GM18499 (cell line): ENCODE data around the gene NFX1.

Experiments used
- ATAC-seq: cut with Tn5 transposase; IDR thresholded peaks from one replicate; pipeline ENCODE4 v1.9.1; 2021; ENCODE audit warnings: moderate number of reproducible peaks; ENCODE audit not compliant: insufficient read depth, unreplicated experiment

Gene NFX1

DNA sequence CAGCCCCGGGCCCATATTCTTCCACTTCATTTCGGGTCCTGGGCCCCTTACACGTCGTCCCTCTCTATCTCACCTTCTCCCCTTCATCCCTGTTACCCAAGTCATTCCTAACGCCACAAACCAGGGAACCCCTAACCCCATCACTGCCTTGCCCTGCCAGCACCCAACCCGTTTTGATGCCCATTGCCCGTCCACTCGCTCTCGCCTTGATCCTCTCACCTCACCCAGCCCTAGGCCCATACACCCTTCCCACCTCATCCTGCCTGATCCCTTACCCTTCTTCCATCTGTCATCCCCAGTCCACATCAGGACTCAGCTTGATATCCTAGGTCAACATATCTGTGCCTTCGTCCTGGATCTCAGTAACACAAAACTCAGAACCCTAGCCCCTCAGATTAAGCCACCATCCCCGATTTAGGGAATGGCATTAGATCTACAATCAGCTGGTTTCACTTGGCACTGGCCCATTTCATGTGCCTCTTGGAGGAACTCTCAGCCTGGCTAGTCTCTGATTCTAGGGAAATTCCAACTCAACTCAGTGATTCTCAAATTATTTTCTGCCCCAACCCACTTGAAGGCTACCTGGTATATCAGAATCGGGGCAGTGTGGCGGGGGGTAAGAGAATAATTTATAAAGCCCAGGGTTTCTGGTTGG, 25.0 kb upstream of the NFX1 start:
- no peak for ATAC-seq

DNA sequence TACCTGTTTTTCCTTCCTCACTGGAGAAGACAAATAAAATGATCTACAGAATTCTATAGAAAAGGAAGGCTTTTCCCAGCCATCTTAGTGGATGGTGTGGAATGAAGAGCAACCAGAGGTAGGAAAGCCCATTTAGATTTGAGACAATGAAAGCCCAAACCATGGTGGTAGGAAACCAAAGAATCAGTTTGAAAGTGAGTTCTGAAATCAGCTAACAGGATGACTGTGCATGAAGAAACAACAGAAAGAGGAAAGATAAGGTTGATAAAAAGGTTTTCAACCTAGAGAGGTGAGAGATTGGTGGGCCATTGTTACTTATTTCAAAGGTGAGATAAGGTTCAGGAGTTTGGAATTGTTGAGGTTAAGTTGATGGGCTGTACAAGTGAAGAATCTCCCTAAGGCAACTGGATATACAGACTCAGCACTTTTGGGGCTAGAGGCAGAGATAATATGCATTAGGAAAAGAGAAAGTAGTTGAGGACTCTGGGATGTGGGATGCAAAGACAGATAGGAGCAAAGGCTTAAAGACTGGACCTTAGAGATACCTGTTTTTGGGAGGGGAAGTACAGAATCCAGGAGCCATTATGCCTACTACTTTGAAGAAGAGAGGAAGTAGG, 23.1 kb upstream of the NFX1 start:
- ATAC-seq, result no peak

DNA sequence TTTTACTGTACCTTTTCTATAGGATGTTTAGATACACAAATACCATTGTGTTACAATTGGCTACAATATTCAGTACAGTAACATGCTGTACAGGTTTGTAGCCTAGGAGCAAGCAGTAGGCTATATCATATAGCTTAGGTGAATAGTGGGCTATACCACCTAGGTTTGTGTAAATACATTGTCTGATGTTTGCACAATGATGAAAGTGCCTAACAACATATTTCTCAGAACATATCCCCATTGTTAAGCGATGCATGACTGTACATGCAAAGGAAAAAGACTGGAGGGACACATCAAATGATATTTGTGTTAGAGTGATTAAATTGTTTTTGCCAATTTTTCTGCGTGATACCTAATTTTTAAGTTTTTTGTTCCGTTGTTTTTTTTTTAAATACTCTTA, 20.2 kb upstream of the NFX1 start:
- ATAC-seq, result no peak

DNA sequence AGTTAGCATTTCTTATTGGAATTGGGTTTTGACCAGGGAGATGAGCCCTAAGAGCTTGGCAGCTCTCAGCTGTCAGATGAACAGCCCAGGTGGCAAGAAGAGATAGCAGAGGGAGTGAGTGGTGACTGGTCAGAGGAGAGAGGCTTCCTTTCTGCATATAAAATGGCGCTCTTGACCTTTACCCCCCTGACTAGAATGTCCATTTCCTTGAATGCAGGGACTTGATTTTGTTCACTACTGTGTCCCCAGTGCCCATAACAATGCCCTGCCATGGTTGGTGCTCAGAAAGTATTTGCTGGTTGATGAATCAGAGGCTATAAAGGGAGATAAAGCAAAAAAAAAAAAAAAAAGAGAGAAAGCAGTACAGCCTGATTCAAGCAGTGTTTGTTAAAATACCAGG, 18.3 kb upstream of the NFX1 start:
- no peak for ATAC-seq

DNA sequence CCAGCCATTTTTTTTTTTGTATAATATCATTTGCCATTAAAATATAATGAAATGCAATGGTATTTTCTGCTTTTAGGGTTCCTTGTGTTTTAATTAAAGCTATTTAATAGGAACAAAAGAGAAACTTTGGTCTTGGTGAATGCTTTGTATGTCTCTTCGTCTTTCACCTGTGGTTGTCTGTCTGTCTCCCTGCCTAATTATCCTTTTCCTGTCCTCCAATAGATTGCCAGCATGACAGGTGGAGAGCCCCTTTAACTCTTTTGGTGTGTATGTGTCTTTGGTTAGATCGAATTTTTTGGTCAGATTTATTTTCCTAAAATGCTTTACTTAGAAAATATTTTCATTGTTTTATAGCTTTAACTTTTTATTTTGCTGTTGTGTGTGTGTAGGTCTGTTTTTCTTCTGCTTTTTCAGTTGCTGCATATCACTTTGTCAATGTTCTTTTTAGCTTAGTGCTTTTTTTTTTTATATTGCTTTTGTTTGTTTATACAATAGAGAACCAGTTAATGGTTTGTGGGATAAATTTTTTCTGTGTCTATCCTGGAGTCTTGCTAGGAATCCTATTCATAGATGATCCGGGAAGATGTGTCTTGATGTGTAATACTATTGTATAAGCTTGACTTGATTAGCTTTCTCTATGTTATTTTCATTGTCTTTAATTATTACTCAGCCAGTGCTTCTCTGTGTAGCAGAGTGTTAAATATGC, 16.9 kb upstream of the NFX1 start:
- no peak for ATAC-seq

DNA sequence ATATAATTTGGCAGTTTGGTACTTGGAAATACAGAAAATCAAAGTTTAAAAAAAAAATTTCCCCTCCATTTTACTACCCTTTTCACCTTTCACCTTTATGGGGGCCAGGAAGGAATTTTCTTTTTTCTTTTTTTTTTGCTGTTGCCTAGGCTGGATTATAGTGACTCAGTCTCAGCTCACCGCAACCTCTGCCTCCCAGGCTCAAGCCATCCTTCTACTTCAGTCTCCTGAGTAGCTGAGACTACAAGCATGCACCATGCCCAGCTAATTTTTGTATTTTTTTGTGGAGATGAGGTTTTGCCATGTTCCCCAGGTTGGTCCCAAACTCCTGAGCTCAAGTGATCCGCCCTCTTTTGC, 16.4 kb upstream of the NFX1 start:
- ATAC-seq, result no peak

DNA sequence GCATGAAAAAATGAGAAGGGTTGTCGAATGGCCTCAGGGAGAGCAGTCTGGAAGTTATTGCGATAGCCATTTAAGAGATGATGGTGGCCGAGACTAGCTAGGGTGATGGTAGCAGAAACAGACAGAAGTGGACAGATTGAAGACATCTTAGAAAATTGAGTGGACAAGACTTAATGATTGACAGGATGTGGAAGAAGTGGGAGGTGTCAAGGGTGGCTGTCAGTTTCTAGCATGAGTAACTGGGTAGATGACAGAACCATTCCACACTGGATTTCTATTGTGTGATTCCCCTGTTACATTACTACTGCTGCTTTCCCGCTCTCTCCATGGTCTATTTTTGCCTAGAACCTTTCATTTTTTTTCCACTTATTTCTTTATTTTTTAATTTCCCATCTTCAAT, 12.8 kb upstream of the NFX1 start:
- no peak for ATAC-seq

DNA sequence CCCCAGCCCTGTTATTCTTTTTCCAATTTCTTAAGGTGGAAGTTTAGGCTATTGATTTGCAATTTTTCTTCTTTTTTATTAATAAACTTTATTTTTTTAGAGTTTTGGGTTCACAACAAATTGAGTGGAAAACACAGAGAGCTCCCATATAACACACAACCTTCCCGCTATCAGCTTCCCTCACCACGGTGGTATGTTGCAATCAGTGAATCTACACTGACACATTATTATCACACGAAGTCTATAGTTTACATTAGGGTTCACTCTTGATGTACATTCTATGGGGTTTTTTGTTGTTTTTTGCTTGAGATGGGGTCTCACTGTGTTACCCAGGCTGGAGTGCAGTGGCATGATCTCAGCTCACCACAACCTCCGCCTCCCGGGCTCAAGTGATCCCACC, 4.8 kb upstream of the NFX1 start:
- no peak for ATAC-seq

DNA sequence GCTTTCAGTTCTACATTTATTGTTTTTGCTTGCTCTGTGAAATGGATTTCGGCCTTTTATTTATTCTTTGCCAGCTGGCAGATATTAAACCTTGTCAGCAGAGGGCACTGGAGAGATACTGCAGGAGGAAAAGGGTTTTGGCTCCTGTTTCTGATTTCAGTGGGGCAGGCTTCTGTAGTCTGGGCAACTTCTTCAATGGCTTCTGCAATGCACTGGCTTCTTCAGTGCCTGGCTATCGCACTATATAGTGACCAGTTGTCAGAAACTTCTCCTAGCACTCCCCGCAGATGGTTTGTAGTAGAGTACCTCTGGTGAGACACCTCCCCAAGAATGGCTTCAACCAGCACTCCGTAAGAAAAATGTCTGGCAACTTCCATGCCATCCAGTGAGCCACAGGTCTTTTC, 3.2 kb upstream of the NFX1 start:
- ATAC-seq, result no peak

DNA sequence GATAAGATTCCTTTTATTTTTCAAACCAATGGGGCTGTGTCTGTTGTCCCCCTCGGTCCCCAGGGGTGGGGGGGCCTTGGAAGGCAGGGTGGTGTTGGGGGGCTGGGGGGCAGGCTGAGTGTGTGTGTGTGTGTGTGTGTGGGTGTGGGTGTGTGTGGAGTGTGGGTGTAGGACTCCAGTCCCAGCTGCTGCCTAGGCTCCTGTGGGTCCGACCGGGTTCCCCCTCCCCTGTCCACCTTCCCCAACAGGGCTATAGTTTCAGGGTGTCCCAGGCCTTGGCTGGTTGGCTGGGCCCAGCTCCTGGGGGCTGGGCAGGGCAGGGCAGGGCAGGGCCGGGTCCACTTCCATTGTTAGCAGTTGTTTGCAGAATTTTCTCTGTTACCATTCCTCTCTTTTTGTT, 2.1 kb upstream of the NFX1 start:
- ATAC-seq, result no peak

DNA sequence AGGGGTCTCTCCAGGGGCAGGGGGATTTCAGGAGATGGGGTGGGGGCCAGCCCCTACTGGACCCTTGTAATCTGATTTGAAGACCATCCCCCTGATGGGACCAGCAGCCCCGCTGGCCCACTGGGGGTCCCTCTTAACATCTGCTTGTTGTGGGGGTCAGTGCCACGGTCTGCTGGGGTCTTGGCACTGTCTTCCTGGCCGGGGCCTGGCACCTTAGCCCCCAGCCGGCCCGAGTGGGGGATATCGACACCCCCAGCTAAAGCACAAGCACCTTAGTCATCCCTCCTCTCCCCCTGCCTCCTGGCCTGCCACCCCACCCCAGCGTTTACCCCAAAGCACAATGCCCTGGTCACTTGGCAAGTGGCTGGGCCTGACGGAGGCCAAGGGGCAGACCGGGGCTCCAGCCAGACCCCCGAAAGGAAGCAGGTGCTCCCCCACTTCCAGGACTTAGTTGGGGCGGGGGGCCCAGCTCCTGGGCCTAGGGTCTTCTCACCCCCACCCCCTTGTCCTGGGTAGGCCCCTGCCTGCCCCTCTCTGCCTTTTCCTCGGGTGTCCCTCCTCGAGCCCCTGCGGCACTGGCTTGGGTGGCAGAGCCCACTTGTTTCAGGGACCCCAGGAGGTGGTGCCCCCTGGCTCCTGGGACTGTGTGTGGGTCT, 1.4 kb upstream of the NFX1 start:
- ATAC-seq, result no peak

DNA sequence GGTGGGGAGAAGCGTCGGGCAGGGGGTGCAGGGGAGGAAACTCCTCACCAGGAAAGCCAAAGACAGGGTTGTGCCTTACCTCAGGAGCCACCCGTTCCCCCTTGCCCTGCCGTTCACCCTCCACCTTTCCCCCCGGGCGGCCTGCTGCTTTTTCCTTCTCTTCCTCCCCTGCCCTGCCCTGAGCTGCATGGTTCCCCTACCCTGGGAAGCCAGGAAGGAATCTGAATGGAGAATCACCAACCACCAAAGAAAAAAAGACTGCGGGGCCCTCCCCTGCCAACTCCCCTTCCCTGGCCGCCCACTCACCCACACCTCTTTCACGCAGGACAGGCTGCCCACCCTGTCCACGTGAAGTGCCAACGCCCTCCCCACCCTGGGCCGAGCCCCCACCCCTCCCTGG, 820 bp upstream of the NFX1 start:
- no peak for ATAC-seq

DNA sequence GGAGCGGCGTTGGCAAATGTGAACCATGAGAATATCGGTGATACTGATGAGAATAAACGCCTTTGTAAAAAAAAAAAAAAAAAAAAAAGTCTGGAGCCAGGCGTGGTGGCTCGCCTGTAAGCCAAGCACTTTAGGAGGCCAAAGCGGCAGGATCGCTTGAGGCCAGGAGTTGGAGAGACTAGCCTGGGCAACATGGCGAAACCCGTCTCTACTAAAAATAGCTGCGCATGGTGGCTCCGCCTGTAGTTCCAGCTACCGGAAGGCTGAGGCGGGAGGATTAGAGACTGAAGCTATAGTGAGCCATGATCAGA, 425 bp upstream of the NFX1 start:
- ATAC-seq, result no peak

DNA sequence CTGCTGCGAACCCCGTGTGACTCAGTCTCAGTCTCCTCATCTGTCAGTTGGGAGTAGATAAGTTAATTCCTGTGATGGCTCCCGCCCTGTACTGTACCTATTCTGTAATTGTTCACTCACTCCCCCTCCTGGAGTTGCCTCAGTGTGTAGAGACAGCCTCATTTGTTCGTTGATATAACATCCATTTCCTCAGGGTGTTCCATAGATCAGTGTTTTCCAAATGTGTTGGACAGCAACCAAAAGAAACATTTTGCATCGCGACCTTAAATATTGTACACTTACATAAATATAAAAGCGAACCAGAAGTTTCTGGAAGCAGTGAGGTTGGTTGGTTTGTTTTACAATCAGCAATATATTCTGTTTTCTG, 698 bp downstream of the NFX1 start:
- ATAC-seq, result no peak

DNA sequence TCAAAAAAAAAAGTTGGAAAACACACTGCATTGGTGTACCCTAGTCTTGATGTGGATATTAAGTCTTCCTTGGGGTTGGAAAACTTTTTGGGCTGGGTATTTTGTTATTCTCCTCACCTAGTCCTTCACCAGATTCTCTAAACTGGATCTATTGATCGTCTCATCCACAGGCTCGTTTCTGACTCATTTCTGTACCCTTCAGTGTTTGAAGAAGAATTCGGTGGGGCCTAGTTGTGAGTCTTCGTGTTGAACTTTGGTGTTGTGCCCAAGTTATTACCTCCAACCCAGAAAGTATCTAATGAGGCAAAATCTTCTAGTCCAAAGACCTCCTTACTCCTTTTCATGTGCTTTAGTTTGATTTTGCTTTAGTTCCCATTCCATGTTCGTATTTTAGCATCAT, 1.6 kb downstream of the NFX1 start:
- ATAC-seq, result no peak

DNA sequence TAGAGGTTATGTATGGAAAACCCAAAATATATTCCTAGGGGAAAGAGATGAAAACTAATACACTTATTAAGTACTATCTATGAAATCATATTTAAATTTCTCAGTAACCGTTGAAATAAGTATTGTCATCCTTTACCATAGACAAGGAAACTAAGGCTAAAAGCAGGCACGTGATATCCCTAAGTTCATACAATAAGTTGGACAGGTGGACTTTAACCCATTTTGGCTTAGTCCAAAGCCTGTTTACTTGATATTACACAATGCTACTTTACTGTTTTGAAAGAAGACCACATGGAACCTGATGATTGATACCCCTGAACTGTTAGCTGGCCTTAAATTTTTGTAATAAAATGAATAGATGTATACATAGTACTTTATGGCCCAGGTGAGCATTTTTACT, 3.5 kb downstream of the NFX1 start:
- ATAC-seq, result no peak

DNA sequence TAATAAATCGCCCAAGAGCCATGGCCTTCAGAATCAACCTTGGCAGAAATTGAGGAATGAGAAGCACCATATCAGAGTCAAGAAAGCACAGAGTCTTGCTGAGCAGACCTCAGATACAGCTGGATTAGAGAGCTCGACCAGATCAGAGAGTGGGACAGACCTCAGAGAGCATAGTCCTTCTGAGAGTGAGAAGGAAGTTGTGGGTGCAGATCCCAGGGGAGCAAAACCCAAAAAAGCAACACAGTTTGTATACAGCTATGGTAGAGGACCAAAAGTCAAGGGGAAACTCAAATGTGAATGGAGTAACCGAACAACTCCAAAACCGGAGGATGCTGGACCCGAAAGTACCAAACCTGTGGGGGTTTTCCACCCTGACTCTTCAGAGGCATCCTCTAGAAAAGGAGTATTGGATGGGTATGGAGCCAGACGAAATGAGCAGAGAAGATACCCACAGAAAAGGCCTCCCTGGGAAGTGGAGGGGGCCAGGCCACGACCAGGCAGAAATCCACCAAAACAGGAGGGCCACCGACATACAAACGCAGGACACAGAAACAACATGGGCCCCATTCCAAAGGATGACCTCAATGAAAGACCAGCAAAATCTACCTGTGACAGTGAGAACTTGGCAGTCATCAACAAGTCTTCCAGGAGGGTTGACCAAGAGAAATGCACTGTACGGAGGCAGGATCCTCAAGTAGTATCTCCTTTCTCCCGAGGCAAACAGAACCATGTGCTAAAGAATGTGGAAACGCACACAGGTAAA, 4.5 kb downstream of the NFX1 start:
- no peak for ATAC-seq

DNA sequence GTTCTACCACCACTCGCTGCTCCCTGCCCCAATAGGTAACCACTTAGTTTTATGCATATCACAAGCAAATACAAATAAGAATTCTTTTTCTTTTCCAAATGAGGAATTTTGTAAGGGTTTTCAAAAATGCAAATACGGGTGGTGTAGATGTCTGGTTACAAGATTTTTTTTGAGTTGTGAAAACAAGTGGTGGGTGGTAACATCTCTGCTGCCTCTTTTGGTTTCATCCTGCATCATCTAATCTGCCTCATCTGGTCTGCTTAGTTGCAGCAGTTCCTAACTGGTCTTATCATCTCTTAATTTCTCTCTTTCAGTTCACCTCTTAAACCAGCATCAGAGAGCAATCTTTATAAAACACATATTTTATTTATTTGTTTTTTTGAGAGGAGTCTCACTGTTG, 5.3 kb downstream of the NFX1 start:
- ATAC-seq, result peak; percentile 32

DNA sequence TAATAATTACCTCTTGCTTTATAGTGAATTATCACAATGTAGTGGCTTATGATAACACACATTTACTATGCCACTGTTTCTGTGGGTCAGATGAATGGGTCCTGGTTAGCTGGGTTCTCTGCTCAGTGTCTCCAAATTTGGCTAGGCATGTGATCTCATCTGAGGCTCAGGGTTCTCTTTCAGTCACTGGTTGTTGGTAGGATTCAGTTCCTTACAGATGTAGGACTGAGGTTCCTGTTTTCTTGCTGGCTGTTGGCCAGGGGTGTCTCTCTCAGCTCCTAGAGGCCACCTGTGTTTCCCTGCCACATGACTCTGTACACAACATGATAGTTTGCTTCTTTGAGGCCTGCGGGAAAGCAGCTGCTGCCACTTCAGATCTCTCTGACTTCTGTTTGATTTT, 7.1 kb downstream of the NFX1 start:
- peak; percentile 84 for ATAC-seq

DNA sequence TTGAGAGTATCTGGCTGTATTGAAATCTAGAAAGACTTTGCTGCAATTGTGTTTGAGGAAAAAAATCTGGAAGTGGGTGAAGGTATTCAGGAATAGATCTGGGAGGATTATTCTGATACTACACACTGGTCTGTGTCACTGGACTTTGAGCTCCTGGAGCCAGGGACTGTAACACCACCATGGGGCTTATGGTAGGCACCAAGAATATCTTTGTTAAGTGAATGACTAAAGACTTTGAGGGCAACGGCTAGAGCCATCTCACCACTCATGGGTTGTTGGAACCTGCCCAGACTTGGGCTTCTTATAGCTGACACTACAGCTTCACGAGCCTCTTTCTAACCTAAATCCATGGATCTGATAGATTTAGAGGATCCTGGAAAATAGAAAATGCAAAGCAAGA, 10.2 kb downstream of the NFX1 start:
- ATAC-seq, result no peak

DNA sequence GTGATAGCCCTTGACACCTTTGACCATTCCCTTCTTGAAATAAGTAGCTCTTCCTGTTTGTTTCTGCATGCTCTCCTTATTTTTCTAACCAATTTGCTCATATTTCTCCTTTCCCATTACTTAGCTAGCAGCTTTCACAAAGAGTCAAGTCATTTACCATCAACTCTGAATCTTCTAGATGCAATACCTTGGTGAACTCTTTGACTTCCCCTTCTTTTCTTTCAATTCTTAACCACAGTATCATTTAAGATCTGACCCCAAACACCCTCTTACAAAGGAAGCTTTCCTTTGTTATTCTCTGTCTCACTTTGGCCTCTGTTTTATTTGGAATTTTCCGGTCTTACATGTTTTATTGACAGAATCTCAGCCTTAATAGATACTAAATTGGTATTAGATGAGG, 14.0 kb downstream of the NFX1 start:
- ATAC-seq, result no peak
